ENCODE measurements around the gene FBXL7.

FBXL7 gene

GRCh38 chr5:15585128-15585527 lies 85.1 kb downstream of the FBXL7 start:
- DNase-seq = no peak

- no peak for DNase-seq
Measured at GRCh38 chr5:15585841-15586591, 86.0 kb downstream of the FBXL7 start.

GRCh38 chr5:15587916-15588315 lies 87.9 kb downstream of the FBXL7 start:
- no peak for DNase-seq

GRCh38 chr5:15592728-15593127 lies 92.7 kb downstream of the FBXL7 start:
- DNase-seq = no peak

- no peak for DNase-seq
Measured at GRCh38 chr5:15594977-15595568, 95.1 kb downstream of the FBXL7 start.

- no peak for DNase-seq
Measured at GRCh38 chr5:15595929-15596328, 95.9 kb downstream of the FBXL7 start.

- no peak for DNase-seq
Measured at GRCh38 chr5:15596936-15597335, 97.0 kb downstream of the FBXL7 start.

GRCh38 chr5:15597804-15598203 lies 97.8 kb downstream of the FBXL7 start:
- no peak for DNase-seq

GRCh38 chr5:15598294-15598902 lies 98.4 kb downstream of the FBXL7 start:
- DNase-seq = no peak

GRCh38 chr5:15600035-15600434 lies 100.1 kb downstream of the FBXL7 start:
- DNase-seq = no peak

GRCh38 chr5:15601274-15601673 lies 101.3 kb downstream of the FBXL7 start:
- peak; percentile 74 for DNase-seq

- DNase-seq = no peak
Measured at GRCh38 chr5:15601853-15602252, 101.9 kb downstream of the FBXL7 start.

GRCh38 chr5:15604986-15605385 lies 105.0 kb downstream of the FBXL7 start:
- no peak for DNase-seq

- DNase-seq = no peak
Measured at GRCh38 chr5:15606197-15606596, 106.2 kb downstream of the FBXL7 start.

- no peak for DNase-seq
Measured at GRCh38 chr5:15607076-15607475, 107.1 kb downstream of the FBXL7 start.

- DNase-seq = no peak
Measured at GRCh38 chr5:15609076-15609725, 109.2 kb downstream of the FBXL7 start.

GRCh38 chr5:15610216-15610615 lies 110.2 kb downstream of the FBXL7 start:
- no peak for DNase-seq

- DNase-seq = no peak
Measured at GRCh38 chr5:15611008-15611407, 111.0 kb downstream of the FBXL7 start.

- DNase-seq = no peak
Measured at GRCh38 chr5:15612915-15613635, 113.1 kb downstream of the FBXL7 start.

GRCh38 chr5:15614679-15615078 lies 114.7 kb downstream of the FBXL7 start:
- no peak for DNase-seq

- no peak for DNase-seq
Measured at GRCh38 chr5:15615859-15616258, 115.9 kb downstream of the FBXL7 start.

- no peak for DNase-seq
Measured at GRCh38 chr5:15618938-15619337, 119.0 kb downstream of the FBXL7 start.

- DNase-seq = no peak
Measured at GRCh38 chr5:15620501-15620900, 120.5 kb downstream of the FBXL7 start.

All from NCI-H2171 (cell line).